ENCODE measurements around the gene APMAP. TPM values are rescaled to one million over a fixed set of nuclear protein-coding genes. Genes with fewer than 3 reads are reported as not detected.

Gene APMAP
- total and polyA plus RNA-seq, 4 donors = 132 to 378 (median 234) TPM

- Histone ChIP-seq H3K36me3 (ENCODE audit: control insufficient read depth in 4 of 4, insufficient read depth in 3 of 4, low read depth in 1 of 4, low read length in 3 of 4) (no peaks in the 10 kb centered on the region), H3K9ac (ENCODE audit: low read depth in 1 of 2, low read length in 2 of 2) (no peak overlapping the region), H3K4me3 (ENCODE audit: low read depth in 1 of 3, low read length in 3 of 3) (no peak overlapping the region), H3K27me3 (ENCODE audit: control insufficient read depth in 4 of 4, insufficient read depth in 4 of 4, low read length in 3 of 4) (no peaks in the 10 kb centered on the region), H3K9me3 (ENCODE audit: control insufficient read depth in 4 of 4, low read length in 3 of 4) (no peaks in the 10 kb centered on the region), H3K27ac (ENCODE audit: low read depth in 1 of 2, low read length in 2 of 2) (no peak overlapping the region), H3K4me1 (ENCODE audit: control insufficient read depth in 4 of 4, insufficient read depth in 4 of 4, low read length in 3 of 4) (no peaks in the 10 kb centered on the region)
- no peak for DNase-seq (ENCODE audit: low spot score)
- 71% methylated on average over 4 of the region's 4 CpGs for WGBS
- TF ChIP-seq MAX (IDR thresholded peaks at IDR 0.05) (no peak), ATF3 (IDR thresholded peaks at IDR 0.05) (no peak), FOXA1 (IDR thresholded peaks at IDR 0.05) (no peak), EGR1 (IDR thresholded peaks at IDR 0.05; ENCODE audit: low read depth in 2 of 2) (no peak), FOXA2 (IDR thresholded peaks at IDR 0.05) (no peak), HNF4A (conservative IDR thresholded peaks at IDR 0.05) (no peak), YY1 (IDR thresholded peaks at IDR 0.05) (no peak), TAF1 (conservative IDR thresholded peaks at IDR 0.05) (no peak), NR2F2 (IDR thresholded peaks at IDR 0.05) (no peak), JUND (IDR thresholded peaks at IDR 0.05) (no peak), SP1 (IDR thresholded peaks at IDR 0.05) (no peak), RXRA (IDR thresholded peaks at IDR 0.05) (no peak), HNF4G (IDR thresholded peaks at IDR 0.05) (no peak), GABPA (IDR thresholded peaks at IDR 0.05 in 1 of 2, conservative IDR thresholded peaks at IDR 0.05 in 1 of 2) (no peak), ZBTB33 (IDR thresholded peaks at IDR 0.05) (no peak)
- TF ChIP-seq, protein P1, sequence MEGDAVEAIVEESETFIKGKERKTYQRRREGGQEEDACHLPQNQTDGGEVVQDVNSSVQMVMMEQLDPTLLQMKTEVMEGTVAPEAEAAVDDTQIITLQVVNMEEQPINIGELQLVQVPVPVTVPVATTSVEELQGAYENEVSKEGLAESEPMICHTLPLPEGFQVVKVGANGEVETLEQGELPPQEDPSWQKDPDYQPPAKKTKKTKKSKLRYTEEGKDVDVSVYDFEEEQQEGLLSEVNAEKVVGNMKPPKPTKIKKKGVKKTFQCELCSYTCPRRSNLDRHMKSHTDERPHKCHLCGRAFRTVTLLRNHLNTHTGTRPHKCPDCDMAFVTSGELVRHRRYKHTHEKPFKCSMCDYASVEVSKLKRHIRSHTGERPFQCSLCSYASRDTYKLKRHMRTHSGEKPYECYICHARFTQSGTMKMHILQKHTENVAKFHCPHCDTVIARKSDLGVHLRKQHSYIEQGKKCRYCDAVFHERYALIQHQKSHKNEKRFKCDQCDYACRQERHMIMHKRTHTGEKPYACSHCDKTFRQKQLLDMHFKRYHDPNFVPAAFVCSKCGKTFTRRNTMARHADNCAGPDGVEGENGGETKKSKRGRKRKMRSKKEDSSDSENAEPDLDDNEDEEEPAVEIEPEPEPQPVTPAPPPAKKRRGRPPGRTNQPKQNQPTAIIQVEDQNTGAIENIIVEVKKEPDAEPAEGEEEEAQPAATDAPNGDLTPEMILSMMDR (IDR thresholded peaks at IDR 0.05; ENCODE audit: low read depth, low read length, missing input control) = no peak
- TF ChIP-seq, protein P2, sequence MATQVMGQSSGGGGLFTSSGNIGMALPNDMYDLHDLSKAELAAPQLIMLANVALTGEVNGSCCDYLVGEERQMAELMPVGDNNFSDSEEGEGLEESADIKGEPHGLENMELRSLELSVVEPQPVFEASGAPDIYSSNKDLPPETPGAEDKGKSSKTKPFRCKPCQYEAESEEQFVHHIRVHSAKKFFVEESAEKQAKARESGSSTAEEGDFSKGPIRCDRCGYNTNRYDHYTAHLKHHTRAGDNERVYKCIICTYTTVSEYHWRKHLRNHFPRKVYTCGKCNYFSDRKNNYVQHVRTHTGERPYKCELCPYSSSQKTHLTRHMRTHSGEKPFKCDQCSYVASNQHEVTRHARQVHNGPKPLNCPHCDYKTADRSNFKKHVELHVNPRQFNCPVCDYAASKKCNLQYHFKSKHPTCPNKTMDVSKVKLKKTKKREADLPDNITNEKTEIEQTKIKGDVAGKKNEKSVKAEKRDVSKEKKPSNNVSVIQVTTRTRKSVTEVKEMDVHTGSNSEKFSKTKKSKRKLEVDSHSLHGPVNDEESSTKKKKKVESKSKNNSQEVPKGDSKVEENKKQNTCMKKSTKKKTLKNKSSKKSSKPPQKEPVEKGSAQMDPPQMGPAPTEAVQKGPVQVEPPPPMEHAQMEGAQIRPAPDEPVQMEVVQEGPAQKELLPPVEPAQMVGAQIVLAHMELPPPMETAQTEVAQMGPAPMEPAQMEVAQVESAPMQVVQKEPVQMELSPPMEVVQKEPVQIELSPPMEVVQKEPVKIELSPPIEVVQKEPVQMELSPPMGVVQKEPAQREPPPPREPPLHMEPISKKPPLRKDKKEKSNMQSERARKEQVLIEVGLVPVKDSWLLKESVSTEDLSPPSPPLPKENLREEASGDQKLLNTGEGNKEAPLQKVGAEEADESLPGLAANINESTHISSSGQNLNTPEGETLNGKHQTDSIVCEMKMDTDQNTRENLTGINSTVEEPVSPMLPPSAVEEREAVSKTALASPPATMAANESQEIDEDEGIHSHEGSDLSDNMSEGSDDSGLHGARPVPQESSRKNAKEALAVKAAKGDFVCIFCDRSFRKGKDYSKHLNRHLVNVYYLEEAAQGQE (IDR thresholded peaks at IDR 0.05) = no peak
Observed at GRCh38 chr20:24939036-24939435, 53.5 kb downstream of the APMAP start.

DNA sequence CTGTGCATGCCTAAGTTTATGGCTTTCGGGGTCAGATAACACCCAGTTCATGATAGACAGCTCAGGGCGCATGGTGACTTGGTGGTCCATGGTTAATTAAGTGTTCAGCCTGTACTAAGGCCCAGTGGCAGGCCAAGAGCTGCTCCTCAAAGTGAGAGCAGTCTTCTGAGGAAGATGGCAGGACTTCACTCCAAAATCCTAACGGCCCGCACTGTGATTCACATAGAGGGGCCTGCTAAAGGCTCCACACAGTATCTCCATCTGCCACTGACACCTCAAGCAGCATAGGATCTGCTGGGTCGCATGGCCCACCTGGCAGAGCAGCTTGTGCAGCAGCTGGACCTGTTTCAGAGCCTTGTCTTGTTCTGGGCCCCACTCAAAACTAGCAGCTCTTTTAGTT is 54.1 kb downstream of the APMAP start:
- WGBS = 94% methylated on average over 5 of the region's 5 CpGs
- Histone ChIP-seq H3K9ac (ENCODE audit: low read depth in 1 of 2, low read length in 2 of 2) (no peak overlapping the region), H3K27ac (ENCODE audit: low read depth in 1 of 2, low read length in 2 of 2) (no peak overlapping the region), H3K4me1 (ENCODE audit: control insufficient read depth in 4 of 4, insufficient read depth in 4 of 4, low read length in 3 of 4) (no peaks in the 10 kb centered on the region), H3K9me3 (ENCODE audit: control insufficient read depth in 4 of 4, low read length in 3 of 4) (no peaks in the 10 kb centered on the region), H3K27me3 (ENCODE audit: control insufficient read depth in 4 of 4, insufficient read depth in 4 of 4, low read length in 3 of 4) (no peaks in the 10 kb centered on the region), H3K4me3 (ENCODE audit: low read depth in 1 of 3, low read length in 3 of 3) (no peak overlapping the region), H3K36me3 (ENCODE audit: control insufficient read depth in 4 of 4, insufficient read depth in 3 of 4, low read depth in 1 of 4, low read length in 3 of 4) (no peaks in the 10 kb centered on the region)
- TF ChIP-seq YY1 (IDR thresholded peaks at IDR 0.05) = no peak
- TF ChIP-seq FOXA1 (IDR thresholded peaks at IDR 0.05) = no peak
- no peak for TF ChIP-seq FOXA2 (IDR thresholded peaks at IDR 0.05)
- no peak for TF ChIP-seq SP1 (IDR thresholded peaks at IDR 0.05)
- no peak for TF ChIP-seq RAD21 (IDR thresholded peaks at IDR 0.05)
- no peak for TF ChIP-seq EGR1 (IDR thresholded peaks at IDR 0.05; ENCODE audit: low read depth in 2 of 2)
- TF ChIP-seq JUND (IDR thresholded peaks at IDR 0.05) = no peak
- TF ChIP-seq TAF1 (conservative IDR thresholded peaks at IDR 0.05) = no peak
- TF ChIP-seq RXRA (IDR thresholded peaks at IDR 0.05) = no peak
- DNase-seq (ENCODE audit: low spot score) = no peak

Measured in liver (tissue), 9 donors.